Measurements from ENCODE around the gene TNNI3.

- TF ChIP-seq CTCF (conservative IDR thresholded peaks at IDR 0.05; ENCODE audit: low read length) (no peak), EZH2phosphoT487 (IDR thresholded peaks at IDR 0.05; ENCODE audit: borderline replicate concordance, low read depth, low read length) (no peak)
Measured at GRCh38 chr19:55137915-55138314, 19.6 kb downstream of the TNNI3 start.

Measured in OCI-LY7 (cell line).